NCI-H774 (cell line): ENCODE data around the gene KIFC3.
"Not testable (repeated sequence)": the region's sequence is repeated elsewhere in the genome, so short reads cannot be mapped to it uniquely, and the experiment has no call there.

Experiments
- DNase-seq: peaks from one replicate; lab custom pipeline; 2025; lab: John Stamatoyannopoulos, UW

KIFC3 gene

DNA sequence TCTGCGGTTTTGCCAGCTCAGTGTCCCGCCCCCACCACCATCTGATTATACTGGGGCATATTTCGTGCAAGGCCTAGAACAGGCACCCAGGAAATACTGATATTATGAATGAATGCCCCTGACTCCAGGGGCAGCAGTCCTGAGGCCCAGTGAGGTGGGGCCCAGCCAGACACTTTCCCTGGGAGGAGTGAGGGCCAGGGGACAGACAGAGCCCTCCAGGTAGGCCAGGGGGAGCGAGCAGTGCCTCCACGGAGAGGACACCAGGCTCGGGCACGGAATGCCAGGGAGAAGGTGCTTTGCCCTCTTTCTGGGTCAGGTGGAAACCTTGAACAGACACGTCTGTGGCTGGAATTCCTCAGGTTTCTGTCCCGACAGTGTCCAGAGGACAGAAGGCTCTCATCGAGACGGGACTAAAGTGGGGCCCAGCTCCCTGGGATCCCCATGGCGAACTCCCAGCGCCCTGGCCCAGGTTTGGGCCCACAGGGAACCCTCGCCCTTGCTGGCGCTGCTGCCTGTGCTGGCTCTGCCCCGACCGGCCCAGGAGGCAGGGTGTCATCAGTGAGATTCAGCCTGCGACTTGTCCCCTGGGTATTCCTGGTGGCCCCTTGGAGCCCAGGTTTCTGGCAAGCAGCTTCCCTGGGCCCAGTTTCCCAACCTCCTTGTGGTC is 62.4 kb downstream of the KIFC3 start:
- no peak for DNase-seq

DNA sequence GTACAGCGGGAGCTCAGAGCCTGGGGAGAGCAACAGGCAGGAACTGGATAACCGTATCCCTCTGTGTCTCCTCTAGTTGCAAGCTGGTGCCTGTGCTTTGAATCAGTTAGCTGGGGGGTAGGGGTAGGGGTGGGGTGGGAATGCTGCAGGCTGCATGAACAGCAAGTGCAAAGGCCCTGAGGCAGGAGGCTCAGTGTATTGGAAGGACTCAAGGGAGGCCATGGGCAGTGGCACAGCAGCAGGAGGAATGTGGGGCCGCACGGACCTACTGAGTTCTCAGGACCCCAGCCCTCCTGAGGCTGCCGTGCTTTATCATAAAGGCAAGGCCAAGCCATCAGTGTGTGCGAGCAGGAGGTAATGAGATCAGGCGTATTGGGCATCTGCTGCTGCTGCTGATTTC is 63.4 kb downstream of the KIFC3 start:
- DNase-seq, result no peak

DNA sequence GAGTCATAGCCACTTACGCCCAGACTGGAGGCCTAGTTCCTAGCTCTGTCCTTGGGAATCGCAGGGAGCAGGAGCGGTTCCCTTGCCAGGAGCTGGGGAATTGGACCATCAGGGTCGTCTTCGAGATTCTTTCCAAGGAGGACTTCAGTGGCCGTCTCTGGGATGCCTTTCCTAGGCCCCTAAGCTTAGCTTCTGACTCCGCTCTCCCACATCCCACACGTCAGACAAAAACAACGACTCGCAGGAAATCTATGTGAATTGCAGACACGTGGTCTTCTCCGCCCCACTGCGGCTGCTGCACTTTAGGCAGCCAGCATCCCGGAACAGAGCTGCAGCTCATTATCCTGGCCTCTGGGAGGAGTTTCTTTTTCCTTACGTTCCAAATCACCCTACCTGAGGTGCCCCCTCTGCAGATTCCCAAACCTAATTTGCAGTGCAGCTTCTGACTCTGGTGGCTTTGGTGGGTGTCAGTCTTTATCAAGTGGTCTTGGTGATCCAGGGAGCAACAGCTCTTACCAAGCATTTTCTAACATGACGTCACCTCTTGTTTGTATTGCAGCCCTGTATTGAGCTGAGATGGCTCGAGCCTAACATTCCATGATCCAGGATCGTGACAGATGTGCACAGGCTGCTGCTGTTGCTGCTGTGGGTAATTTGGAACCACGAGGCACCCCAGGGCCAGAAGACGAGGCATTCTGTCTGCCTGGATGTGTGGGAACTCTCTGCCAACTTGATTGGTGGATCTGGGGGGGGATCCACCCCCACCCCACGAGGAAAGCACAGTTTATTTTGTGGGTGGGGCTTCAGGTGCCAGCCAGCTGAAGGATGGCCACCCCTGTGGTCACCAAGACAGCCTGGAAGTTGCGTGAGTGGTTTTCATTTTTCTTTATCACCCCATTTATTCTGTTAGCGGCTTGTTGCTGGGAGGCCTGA is 65.6 kb downstream of the KIFC3 start:
- DNase-seq, result no peak

DNA sequence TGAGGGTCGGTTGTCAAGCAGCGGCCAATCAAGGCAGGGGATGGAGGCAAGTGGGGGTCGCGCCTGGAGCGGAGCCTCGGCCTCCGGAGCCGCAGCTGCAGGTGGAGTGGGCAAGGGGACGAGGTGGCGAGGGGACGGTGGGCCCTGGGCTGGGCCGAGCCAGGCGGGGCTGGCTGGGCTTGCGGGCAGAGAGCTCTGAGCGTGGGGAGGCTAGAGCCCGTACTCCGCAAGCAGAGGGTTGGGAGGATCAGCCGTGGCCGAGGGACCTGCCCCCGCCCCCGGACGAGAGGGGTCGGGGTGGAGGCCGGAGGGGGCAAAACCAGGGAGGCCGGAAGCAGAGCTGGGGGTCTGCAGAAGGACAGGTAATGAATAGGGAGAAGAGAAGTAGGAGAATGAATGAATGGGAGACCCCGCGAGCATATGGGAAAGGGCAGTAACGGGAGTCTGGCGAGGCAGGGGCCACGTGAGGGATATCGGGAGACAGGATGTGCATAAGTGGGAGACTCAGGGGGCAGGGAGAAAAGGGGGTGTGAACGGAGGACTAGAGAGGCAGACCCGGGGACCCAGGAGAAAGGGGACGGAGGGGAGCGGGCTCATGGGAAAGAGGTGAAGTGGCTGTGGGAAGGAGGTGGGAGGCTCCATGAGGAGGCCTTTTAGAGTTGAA is 66.4 kb downstream of the KIFC3 start, which contains the start of gene KATNB1:
Gene KATNB1, plus strand, starts transcription at position 16 of the 664 bp plus-strand sequence. CDS start 1,474 bp downstream, outside the sequence.
- no peak for DNase-seq

DNA sequence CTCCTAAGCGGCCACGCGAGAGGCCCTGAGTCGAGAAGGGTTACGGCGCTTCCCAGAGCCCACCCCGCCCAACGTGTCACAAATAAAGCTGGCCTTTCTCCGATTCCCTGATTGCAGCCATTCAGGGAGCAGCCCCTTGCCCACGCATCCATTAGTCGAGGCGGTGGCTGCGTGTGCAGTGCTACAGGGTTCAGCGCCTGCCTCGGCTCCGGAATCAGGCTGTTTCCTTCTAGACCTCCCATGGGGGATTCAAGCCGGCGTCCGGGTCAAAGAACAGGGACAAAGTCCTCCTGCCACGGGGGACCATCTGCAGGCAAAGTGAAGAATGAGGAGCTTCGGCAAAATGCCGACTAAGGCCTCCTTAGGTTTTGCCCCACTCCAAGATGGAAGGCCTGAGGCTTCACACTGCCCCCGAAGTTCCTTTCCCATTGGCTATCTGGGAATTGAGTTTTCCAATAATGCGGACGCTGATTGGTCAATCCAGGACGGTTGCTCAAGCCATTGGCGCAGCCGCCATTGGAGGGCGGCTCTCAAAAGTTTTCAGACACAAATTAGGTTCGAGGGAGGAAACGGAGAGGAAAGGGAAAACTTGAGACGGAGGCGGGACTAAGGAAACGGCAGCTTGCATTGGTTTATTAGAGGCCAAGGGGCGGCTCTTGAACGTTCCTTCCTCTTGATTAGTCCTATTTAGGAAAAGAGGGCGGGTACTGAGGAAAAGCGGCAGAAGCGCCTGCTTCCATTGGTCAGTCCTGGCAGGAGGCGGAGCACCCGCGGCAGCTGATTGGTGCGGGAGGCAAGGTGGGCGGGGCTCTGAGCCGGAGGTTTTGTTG is 67.2 kb downstream of the KIFC3 start:
- peak; percentile 100 for DNase-seq

DNA sequence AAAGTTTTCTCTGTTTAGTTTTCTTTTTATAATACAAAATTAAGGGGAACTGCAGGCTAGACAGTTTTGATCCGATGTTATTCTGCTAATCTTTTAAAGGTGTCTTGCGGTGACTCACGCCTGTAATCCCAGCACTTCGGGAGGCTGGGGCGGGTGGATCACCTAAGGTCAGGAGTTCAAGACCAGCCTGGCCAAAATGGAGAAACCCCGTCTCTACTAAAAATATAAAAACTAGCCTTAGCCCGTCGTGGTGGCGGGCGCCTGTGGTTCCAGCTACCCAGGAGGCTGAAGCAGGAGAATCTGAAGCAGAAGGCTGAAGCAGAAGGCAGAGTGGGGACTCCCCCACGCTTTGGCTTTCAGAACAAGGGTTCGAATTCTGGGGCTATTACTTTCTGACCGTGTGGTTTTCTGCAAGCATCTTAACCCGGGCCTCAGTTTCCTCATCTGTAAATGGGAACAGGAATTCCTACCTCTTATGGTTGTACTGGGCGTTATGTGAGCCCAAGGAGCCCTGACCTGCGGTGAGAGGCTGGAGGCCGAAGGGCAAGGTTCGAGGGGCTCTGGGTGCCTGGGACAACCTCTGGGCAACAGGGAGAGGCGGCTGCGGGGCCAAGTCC is 67.9 kb downstream of the KIFC3 start:
- no peak for DNase-seq

DNA sequence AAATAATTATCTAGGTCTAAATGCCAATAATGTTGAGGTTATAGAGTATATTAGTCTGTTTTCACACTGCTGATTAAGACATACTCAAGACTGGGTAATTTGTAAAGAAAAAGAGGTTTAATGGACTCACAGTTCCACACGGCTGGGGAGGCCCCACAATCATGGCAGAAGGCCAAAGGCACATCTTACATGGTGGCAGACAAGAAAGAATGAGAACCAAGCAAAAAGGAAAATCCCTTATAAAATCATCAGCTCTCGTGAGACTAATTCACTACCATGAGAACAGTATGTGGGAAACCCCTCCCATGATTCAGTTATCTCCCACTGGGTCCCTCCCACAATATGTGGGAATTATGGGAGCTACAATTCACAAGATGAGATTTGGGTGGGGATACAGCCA is 69.6 kb downstream of the KIFC3 start:
- no peak for DNase-seq

DNA sequence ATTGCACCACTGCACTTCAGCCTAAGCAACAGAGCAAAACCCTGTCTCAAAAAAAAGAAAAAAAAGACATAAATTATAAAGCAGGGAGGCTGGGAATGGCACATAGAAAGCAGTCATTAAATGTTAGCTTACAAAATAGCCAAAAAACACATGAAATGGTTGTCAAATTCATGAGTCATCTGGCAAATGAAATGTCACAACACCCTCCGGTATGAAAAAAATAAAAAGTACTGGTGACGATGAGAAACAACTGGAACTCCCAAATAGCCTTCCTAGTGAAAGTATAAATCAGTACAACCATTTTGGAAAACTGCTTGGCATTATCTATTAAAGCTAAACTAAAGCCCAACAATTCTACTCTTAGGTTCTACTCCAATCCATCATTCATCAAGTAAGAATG is 70.3 kb downstream of the KIFC3 start:
- no peak for DNase-seq

DNA sequence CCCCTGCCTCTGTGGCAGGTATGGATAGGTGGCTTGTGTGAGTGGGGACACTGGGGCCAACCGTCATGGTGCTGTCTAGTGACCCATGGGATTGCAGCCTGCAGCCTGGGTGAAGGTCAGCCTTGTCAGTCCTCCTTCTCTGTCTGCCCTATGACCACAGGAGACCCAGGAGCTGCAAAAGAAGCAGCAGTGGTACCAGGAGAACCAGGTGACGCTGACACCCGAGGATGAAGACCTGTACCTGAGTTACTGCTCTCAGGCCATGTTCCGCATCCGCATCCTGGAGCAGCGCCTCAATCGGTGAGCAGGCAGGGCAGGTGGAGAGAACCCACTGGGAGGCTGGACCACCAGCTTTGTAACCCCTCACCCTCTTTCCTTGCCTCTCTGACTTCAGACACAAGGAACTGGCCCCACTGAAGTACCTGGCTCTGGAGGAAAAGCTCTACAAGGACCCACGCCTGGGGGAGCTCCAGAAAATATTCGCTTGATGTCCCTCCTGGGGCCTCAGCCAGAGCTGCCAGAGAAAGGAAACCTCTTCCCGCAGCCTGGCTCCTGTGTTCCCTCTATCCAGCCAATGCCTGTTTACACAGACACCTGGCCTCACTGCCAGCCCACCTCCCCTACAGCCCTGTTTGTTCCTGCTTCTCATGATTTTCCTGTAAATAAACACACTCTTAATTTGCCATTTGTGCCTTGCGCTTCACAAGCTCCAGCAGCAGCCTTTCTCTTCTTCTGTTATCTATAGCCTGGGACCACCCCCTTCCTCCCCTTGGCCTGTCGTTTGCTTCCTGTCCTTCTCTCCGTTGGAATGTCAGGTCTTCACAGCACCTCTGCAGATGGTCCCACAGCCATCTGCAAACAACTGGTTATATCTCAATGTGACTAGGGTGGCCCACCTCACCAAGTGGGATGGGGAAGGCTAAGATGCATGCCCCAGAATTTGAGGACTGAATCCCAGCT is 71.2 kb downstream of the KIFC3 start:
- DNase-seq, result no peak

DNA sequence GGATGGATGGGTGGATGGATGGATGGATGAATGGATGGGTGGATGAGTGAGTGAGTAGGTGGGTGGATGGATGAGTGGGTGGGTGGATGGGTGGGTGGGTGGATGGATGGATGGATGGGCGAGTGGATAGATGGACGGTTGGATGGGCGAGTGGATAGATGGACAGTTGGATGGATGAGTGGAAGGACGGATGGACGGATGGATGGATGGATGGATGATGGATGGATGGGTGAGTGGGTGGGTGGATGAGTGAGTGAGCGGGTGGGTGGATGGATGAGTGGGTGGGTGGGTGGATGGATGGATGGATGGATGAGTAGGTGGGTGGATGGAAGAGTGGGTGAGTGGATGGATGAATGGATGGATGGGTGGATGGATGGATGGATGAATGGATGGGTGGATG is 72.4 kb downstream of the KIFC3 start:
- not testable (repeated sequence) for DNase-seq

DNA sequence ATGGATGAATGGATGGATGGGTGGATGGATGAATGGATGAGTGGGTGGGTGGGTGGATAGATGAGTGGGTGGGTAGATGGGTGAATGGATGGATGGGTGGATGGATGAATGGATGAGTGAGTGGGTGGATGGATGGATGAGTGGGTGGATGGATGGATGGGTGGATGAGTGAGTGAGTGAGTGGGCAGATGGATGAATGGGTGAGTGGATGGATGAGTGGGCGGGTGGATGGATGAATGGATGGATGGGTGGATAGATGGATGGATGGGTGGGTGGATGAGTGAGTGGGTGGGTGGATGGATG is 73.2 kb downstream of the KIFC3 start:
- no peak for DNase-seq

DNA sequence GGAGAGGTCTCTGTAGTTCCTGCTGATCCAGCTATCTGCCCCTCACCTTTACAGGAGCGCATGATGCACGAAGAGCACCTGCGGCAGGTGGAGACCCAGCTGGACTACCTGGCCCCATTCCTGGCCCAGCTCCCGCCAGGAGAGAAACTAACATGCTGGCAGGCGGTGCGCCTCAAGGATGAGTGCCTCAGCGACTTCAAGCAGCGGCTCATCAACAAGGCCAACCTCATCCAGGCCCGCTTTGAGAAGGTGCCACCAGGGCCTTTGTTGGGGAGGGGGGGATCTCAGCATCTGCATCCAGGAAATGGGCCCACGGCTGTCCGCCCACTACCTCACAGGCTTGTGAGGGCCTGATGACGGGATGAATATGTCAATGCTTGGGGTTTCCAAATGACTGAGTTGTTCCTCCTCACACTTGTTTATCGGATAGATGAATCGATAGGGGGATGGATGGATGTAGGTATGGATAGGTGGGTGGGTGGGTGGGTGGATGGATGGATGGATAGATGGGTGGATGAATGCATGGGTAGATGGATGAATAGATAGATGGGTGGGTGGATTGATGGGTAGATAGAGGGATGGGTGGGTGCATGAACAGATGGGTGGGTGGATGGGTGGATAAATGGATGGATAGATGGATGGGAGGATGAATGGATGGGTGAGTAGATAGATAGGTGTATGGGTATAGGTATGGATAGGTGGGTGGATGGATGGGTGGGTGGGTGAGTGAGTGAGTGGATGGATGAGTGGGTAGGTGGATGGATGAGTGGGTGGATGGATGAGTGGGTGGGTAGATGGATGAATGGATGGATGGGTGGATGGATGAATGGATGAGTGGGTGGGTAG is 73.7 kb downstream of the KIFC3 start:
- DNase-seq, result no peak

DNA sequence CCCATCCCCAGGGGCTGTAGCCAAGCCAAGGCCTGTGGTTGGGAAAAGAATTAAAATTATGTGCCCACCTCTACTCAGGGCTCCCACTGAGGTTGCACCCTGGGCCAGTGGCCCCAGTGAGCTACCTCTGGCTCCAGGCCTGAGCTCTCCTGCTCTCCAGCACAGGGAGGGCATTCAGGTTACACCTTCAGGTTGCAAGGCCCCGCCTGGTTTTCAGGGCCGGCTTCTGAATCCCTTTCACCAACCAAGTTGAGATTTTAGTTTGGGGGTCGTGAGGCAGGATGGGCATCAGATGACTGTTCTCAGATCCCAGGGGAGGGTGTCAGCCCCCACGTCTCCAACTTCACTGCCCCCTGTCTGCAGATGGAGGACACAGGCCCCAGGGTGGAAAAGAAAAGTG is 74.7 kb downstream of the KIFC3 start:
- no peak for DNase-seq

DNA sequence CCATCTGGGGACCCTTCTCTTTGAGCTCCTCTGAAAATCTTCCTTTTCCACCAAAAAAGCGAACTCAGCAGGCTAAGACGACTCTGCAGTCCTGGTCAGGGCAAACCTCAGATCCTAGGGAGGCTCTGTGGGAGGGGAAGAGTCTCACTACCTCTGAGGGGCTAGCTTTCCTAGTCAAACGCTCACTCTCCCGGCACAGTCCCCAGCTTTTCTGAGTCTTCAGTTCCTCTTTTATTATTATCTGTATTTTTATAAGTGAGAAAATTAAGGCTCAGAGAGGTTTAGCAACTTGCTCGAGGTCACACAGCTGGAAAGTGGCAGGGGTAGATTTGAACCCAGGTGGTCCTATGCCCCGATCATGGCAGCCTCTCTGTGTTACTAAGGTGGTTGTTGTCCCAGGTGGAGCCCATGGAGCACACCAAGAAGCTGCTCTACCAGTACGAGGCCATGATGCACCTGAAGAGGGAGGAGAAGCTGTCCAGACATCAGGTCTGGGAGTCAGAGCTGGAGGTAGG is 75.8 kb downstream of the KIFC3 start:
- no peak for DNase-seq

DNA sequence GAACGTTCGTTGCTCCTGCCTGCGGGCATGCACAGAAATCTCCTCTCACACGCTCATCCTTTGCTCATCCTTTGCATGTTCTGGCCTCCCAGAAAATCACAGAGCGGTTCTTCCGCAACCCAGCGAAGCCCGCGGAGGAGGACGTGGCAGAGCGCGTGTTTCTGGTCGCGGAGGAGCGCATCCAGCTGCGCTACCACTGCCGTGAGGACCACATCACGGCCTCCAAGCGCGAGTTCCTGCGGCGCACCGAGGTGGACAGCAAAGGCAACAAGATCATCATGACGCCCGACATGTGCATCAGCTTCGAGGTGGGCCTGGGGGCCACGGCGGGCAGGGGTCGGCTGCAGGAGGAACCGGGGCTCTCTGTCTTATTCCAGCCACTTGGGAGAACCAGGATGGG is 76.3 kb downstream of the KIFC3 start:
- DNase-seq, result no peak

DNA sequence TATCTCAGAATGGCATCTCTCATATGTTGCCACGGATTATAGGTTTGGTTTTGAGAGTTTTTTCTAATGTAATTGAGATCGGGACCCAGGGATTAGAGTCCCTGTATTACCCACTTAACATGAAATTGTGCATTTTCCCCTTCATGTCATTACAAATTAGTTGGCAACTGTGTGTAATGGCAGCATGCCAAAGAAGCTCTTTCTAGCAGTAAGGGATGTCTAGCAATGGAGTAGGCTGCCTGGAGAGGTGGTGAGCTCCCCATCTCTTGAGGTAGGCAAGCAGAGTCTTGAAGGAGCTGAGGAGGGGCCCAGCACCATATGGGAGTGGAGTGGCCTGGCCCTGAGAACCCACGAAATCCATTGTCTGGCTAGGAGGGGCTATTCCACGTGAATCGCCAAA is 76.7 kb downstream of the KIFC3 start:
- no peak for DNase-seq

DNA sequence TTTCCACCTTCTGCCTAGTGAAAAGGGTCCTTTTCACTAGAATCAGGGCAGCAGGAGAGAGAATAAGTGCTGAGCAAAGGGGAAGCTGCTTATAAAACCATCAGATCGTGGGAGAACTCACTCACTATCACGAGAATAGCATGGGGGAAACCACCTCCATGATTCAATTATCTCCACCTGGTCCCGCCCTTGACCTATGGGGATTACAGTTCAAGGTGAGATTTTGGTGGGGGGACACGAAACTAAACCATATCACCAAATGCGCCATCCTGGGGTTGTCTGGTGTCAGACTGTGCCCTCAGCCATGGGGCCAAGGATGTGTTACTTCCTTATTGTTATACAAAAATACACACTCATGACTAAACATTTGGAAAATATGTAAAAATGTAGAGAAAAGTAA is 77.1 kb downstream of the KIFC3 start:
- no peak for DNase-seq

DNA sequence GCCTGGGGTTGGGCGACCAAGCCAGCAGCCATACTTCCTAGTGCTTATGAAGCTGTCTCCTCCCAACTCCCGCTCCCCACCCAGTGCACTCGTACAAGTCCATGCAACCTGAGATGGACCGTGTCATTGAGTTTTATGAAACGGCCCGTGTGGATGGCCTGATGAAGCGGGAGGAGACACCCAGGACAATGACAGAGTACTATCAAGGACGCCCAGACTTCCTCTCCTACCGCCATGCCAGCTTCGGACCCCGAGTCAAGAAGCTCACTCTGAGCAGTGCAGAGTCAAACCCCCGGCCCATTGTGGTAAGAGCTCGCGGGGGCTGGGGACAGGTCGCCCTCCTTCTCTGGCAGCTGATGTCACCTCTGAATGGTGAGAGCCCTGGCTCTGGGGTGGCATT is 77.8 kb downstream of the KIFC3 start:
- DNase-seq, result no peak

DNA sequence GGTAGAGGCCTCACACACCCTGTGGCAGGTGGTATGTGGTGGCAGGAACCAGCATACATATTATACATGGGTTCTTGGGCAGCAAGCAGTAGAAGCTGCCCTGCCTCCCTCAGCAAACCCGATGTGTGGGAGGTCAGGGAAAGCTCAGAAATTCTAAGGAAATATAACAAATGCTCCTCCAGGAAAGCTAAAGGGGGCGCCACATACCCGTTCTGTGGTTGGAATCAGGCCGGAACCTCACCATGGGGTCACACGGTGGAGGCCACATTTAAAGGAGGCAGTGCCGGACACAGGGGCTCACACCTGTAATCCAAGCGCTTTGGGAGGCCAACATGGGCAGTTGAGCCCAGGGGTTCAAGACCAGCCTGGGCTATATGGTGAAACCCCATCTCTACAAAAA is 79.1 kb downstream of the KIFC3 start:
- DNase-seq, result no peak
